Suprapubic skin (tissue), 4 donors: ENCODE measurements around the gene HSPG2. TPM values are rescaled to one million over a fixed set of nuclear protein-coding genes. Genes with fewer than 3 reads are reported as not detected.

Experiments
- DNase-seq, 2 donors: peaks; one replicate each; pipeline ENCODE4 v3.0.0-alpha.2; 2019; ENCODE audit warnings: low spot score in 2 of 2
- H3K27ac ChIP-seq: fragments of 200-600 bp; sonication (generic); one replicate; pipeline ENCODE4 v1.5.1; 2019
- H3K27me3 ChIP-seq: fragments of 200-600 bp; sonication (generic); one replicate; pipeline ENCODE4 v1.5.1; 2019
- H3K36me3 ChIP-seq: fragments of 200-600 bp; sonication (generic); one replicate; pipeline ENCODE4 v1.5.1; 2019
- H3K4me1 ChIP-seq: fragments of 200-600 bp; sonication (generic); one replicate; pipeline ENCODE4 v1.5.1; 2019
- H3K4me3 ChIP-seq: fragments of 200-600 bp; sonication (generic); one replicate; pipeline ENCODE4 v1.5.1; 2019; ENCODE audit warnings: mild to moderate bottlenecking
- H3K9me3 ChIP-seq: fragments of 200-600 bp; sonication (generic); one replicate; pipeline ENCODE4 v1.5.1; 2019
- CTCF ChIP-seq, 2 donors: fragments of 200-600 bp in 1 of 2; fragments of 450-650 bp in 1 of 2; sonication (generic) in 1 of 2; IDR thresholded peaks; one replicate each; pipeline ENCODE4 v1.5.1; 2016 to 2019; ENCODE audit warnings: antibody characterized with exemption in 2 of 2, mild to moderate bottlenecking in 1 of 2, moderate library complexity in 1 of 2
- EP300 ChIP-seq: sonication (generic); formaldehyde crosslinking; IDR thresholded peaks from one replicate; pipeline ENCODE4 v1.6.1; 2017; ENCODE audit warnings: antibody characterized with exemption
- POLR2A ChIP-seq, 2 donors: fragments of 450-650 bp; IDR thresholded peaks; one replicate each; pipeline ENCODE4 v1.6.1; 2017; ENCODE audit warnings: antibody characterized with exemption in 2 of 2, mild to moderate bottlenecking in 2 of 2, moderate library complexity in 2 of 2
- POLR2AphosphoS5 ChIP-seq, 3 donors: sonication (generic); formaldehyde crosslinking; IDR thresholded peaks; one replicate each; pipeline ENCODE4 v1.6.1; 2017; ENCODE audit warnings: antibody characterized with exemption in 3 of 3
- WGBS: methylation state at CpG from one replicate; pipeline ENCODE4 v1.1.5; 2018; 5-methylcytosine and 5-hydroxymethylcytosine counted together
- total RNA-seq, 4 donors: library from RNA; depleted of rRNA; stranded (reverse); fragments of >200 nt; gene quantifications; one replicate each; pipeline ENCODE4 v1.1.0, GENCODE V29; 2016

Gene HSPG2
- total RNA-seq, 4 donors from 2014 or later, result 97.5 to 164 (median 131) TPM

- Histone ChIP-seq H3K36me3 (peaks cover 93% of the 10 kb centered on the region), H3K4me1 (peaks cover 9% of the 10 kb centered on the region), H3K27ac (no peak overlapping the region)
These were observed 61.5 kb downstream of the HSPG2 start for GRCh38 chr1:21875621-21876063.

GRCh38 chr1:21874778-21875547 lies 62.1 kb downstream of the HSPG2 start:
- peaks cover 91% of the 10 kb centered on the region for H3K36me3 ChIP-seq
- H3K27ac ChIP-seq, result no peak overlapping the region

More at GRCh38 chr1:21875621-21876063, 61.5 kb downstream of the HSPG2 start:
- TF ChIP-seq EP300, result no peak
- Histone ChIP-seq H3K4me3 (no peak overlapping the region), H3K9me3 (no peaks in the 10 kb centered on the region), H3K27me3 (no peaks in the 10 kb centered on the region)
- 72% methylated on average over 5 of the region's 16 CpGs for WGBS
- no peak for DNase-seq

DNA sequence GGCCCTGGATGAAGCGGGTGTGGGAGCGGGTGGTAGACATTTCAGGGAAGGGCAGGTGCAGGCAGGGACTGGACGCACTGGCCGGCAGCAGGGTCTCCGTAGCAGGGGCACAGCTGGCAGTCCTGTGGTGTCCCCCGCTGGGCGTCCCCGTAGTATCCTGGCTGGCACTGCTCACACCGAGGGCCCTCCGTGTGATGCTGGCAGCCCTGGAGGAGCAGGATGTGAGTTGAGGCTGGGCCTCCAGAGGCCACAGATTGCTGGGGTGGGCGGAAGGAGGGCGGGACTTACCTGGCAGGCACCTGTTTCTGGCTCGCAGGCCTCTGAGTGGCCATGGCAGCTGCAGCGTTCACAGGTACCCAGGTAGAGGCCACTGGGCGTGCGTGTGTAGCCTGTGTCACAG lies 62.8 kb downstream of the HSPG2 start:
- Histone ChIP-seq H3K27ac (no peak overlapping the region), H3K4me1 (peaks cover 18% of the 10 kb centered on the region), H3K9me3 (no peaks in the 10 kb centered on the region), H3K27me3 (no peaks in the 10 kb centered on the region), H3K4me3 (no peak overlapping the region), H3K36me3 (peaks cover 87% of the 10 kb centered on the region)
- no peak for TF ChIP-seq POLR2AphosphoS5 (IDR thresholded peaks at IDR 0.05)
- no peak for TF ChIP-seq POLR2A (IDR thresholded peaks at IDR 0.05)
- TF ChIP-seq EP300, result no peak
- no peak for TF ChIP-seq CTCF (IDR thresholded peaks at IDR 0.05)
- no peak for DNase-seq
- 87% methylated on average over 15 of the region's 16 CpGs for WGBS

More at GRCh38 chr1:21874778-21875547, 62.1 kb downstream of the HSPG2 start:
- H3K27me3 ChIP-seq, result no peaks in the 10 kb centered on the region
- H3K9me3 ChIP-seq, result no peaks in the 10 kb centered on the region
- TF ChIP-seq EP300 (no peak), CTCF (IDR thresholded peaks at IDR 0.05) (no peak), POLR2AphosphoS5 (IDR thresholded peaks at IDR 0.05) (no peak), POLR2A (IDR thresholded peaks at IDR 0.05) (no peak)
- peaks cover 15% of the 10 kb centered on the region for H3K4me1 ChIP-seq
- DNase-seq, result no peak
- H3K4me3 ChIP-seq, result no peak overlapping the region
- 76% methylated on average over 12 of the region's 24 CpGs for WGBS

GRCh38 chr1:21873761-21874160 lies 63.3 kb downstream of the HSPG2 start:
- no peak for DNase-seq
- WGBS, result 95% methylated on average over 7 of the region's 10 CpGs
- Histone ChIP-seq H3K4me1 (peaks cover 18% of the 10 kb centered on the region), H3K9me3 (no peaks in the 10 kb centered on the region), H3K27me3 (no peaks in the 10 kb centered on the region), H3K36me3 (peaks cover 85% of the 10 kb centered on the region), H3K4me3 (no peak overlapping the region), H3K27ac (no peak overlapping the region)
- TF ChIP-seq POLR2AphosphoS5 (IDR thresholded peaks at IDR 0.05), result no peak
- TF ChIP-seq POLR2A (IDR thresholded peaks at IDR 0.05), result no peak
- TF ChIP-seq CTCF (IDR thresholded peaks at IDR 0.05), result no peak
- no peak for TF ChIP-seq EP300

DNA sequence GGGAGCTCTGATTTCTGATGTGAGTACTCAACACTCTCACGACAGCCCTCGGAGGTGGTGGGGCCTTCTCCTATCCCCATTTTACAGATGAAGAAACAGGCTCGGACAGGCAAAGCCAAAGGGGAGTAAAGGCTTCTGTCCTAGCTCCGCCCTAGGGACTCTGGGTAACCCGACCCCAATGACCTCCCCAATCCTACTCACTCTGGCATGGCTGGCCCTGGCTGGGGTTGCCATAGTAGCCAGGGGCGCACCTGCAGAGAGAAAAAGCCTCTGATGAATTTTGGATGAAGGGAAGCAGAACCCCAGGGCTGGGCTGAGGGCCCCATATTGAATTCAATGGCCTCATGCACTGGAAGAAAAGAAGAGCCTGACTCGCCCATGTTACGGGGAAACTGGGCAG lies 63.9 kb downstream of the HSPG2 start:
- H3K27me3 ChIP-seq, result no peaks in the 10 kb centered on the region
- H3K4me3 ChIP-seq, result no peak overlapping the region
- TF ChIP-seq EP300 (no peak), CTCF (IDR thresholded peaks at IDR 0.05) (no peak), POLR2A (IDR thresholded peaks at IDR 0.05) (no peak), POLR2AphosphoS5 (IDR thresholded peaks at IDR 0.05) (no peak)
- H3K27ac ChIP-seq, result no peak overlapping the region
- 80% methylated on average over 8 of the region's 8 CpGs for WGBS
- H3K36me3 ChIP-seq, result peaks cover 85% of the 10 kb centered on the region
- DNase-seq, result no peak
- H3K4me1 ChIP-seq, result peaks cover 18% of the 10 kb centered on the region
- H3K9me3 ChIP-seq, result no peaks in the 10 kb centered on the region
